A549 treated with GW870086 at 1 μM for 4 hours (cell line): Measurements from ENCODE around the gene ERVV-1. TPM values are rescaled to one million over a fixed set of nuclear protein-coding genes. Genes with fewer than 3 reads are reported as not detected.

Experiments used
- total RNA-seq: library from RNA; stranded (reverse); fragments of 200-300 nt; extraction: Qiagen RNA extraction; gene quantifications from 5 replicates; pipeline ENCODE4 v1.2.3, GENCODE V29; 2022; ENCODE audit warnings: low read depth

ERVV-1 gene
- total RNA-seq: not detected in 5 replicates

GRCh38 chr19:53013621-53014020 is at the start of gene ERVV-1:
Gene ERVV-1 (plus strand): TSS chr19:53013921. CDS start chr19:53014091, 170 bp downstream.

Other genes starting within 250 kb of the ERVV-1 start
- gene ZNF600, start 227.1 kb upstream of the ERVV-1 start, total RNA-seq: 0.05 to 0.16 TPM (median 0.08 TPM) in 4 of 5 replicates, not detected in the other
- 0.47 to 1.6 TPM (median 1.2 TPM) in 5 replicates for gene ZNF28, start 192.3 kb upstream of the ERVV-1 start, total RNA-seq
- 0.40 to 0.58 TPM (median 0.48 TPM) in 5 replicates for gene ZNF468, start 156.3 kb upstream of the ERVV-1 start, total RNA-seq
- gene ZNF320, start 116.3 kb upstream of the ERVV-1 start, total RNA-seq: not detected in 5 replicates
- 0.03 TPM in 1 of 5 replicates, not detected in the others for gene ZNF888, start 90.5 kb upstream of the ERVV-1 start, total RNA-seq
- gene ZNF816, start 51.0 kb upstream of the ERVV-1 start, total RNA-seq: 0.26 TPM in 1 of 5 replicates, not detected in the others
- gene ERVV-2, start 30.8 kb downstream of the ERVV-1 start, total RNA-seq: not detected in 5 replicates
- gene ZNF160, start 89.5 kb downstream of the ERVV-1 start, total RNA-seq: 6.4 to 8.4 TPM (median 8.4 TPM) in 5 replicates
- gene ZNF415, start 119.0 kb downstream of the ERVV-1 start, total RNA-seq: not detected in 5 replicates
- gene ZNF347, start 145.1 kb downstream of the ERVV-1 start, total RNA-seq: not detected in 5 replicates
- not detected in 5 replicates for gene ZNF665, start 179.4 kb downstream of the ERVV-1 start, total RNA-seq
- not detected in 5 replicates for gene ZNF677, start 241.0 kb downstream of the ERVV-1 start, total RNA-seq
- gene VN1R2, start 244.4 kb downstream of the ERVV-1 start, total RNA-seq: not detected in 5 replicates